ENCODE results near the gene ZNF205. TPM values are rescaled to one million over a fixed set of nuclear protein-coding genes. Genes with fewer than 3 reads are reported as not detected.
A peak's percentile ranks its signal among the peaks of the same experiment; 100 is the strongest.

Gene ZNF205
- polyA plus RNA-seq, 2 donors = 8.4 to 18.0 TPM

GRCh38 chr16:3084491-3084890, 27.9 kb upstream of the ZNF205 start:
- WGBS, 2 donors = 81 to 100% methylated on average over 1 of the region's 1 CpG
- Histone ChIP-seq H3K27ac (ENCODE audit: low read depth in 2 of 2, low read length in 1 of 2) (no peak overlapping the region), H3K9me3 (ENCODE audit: control insufficient read depth in 2 of 2, insufficient read depth in 1 of 2, low read depth in 1 of 2, low read length in 1 of 2) (no peaks in the 10 kb centered on the region), H3K4me1 (ENCODE audit: control insufficient read depth in 2 of 2, insufficient read depth in 2 of 2, low read length in 1 of 2) (peaks cover 0 to 3% of the 10 kb centered on the region in 2 donors), H3K36me3 (ENCODE audit: control insufficient read depth in 2 of 2, insufficient read depth in 2 of 2, low read length in 1 of 2) (no peaks in the 10 kb centered on the region), H3K27me3 (ENCODE audit: control insufficient read depth in 1 of 2, insufficient read depth in 2 of 2, low read length in 2 of 2) (no peaks in the 10 kb centered on the region), H3K4me3 (ENCODE audit: low read depth in 1 of 2, low read length in 2 of 2) (no peak overlapping the region)

GRCh38 chr16:3084969-3085670, 27.3 kb upstream of the ZNF205 start:
- Histone ChIP-seq H3K4me3 (ENCODE audit: low read depth in 1 of 2, low read length in 2 of 2) (no peak overlapping the region), H3K9me3 (ENCODE audit: control insufficient read depth in 2 of 2, insufficient read depth in 1 of 2, low read depth in 1 of 2, low read length in 1 of 2) (no peaks in the 10 kb centered on the region), H3K36me3 (ENCODE audit: control insufficient read depth in 2 of 2, insufficient read depth in 2 of 2, low read length in 1 of 2) (no peaks in the 10 kb centered on the region), H3K27me3 (ENCODE audit: control insufficient read depth in 1 of 2, insufficient read depth in 2 of 2, low read length in 2 of 2) (no peaks in the 10 kb centered on the region), H3K27ac (ENCODE audit: low read depth in 2 of 2, low read length in 1 of 2) (no peak overlapping the region), H3K4me1 (ENCODE audit: control insufficient read depth in 2 of 2, insufficient read depth in 2 of 2, low read length in 1 of 2) (peaks cover 0 to 3% of the 10 kb centered on the region in 2 donors)
- WGBS, 2 donors = 81 to 85% methylated on average over 7 of the region's 7 CpGs

GRCh38 chr16:3085868-3086595, 26.4 kb upstream of the ZNF205 start:
- Histone ChIP-seq H3K4me1 (ENCODE audit: control insufficient read depth in 2 of 2, insufficient read depth in 2 of 2, low read length in 1 of 2) (peaks cover 0 to 3% of the 10 kb centered on the region in 2 donors), H3K27me3 (ENCODE audit: control insufficient read depth in 1 of 2, insufficient read depth in 2 of 2, low read length in 2 of 2) (no peaks in the 10 kb centered on the region), H3K27ac (ENCODE audit: low read depth in 2 of 2, low read length in 1 of 2) (peak overlapping the region in 1 of 2 donors; percentile 44), H3K4me3 (ENCODE audit: low read depth in 1 of 2, low read length in 2 of 2) (no peak overlapping the region), H3K36me3 (ENCODE audit: control insufficient read depth in 2 of 2, insufficient read depth in 2 of 2, low read length in 1 of 2) (no peaks in the 10 kb centered on the region), H3K9me3 (ENCODE audit: control insufficient read depth in 2 of 2, insufficient read depth in 1 of 2, low read depth in 1 of 2, low read length in 1 of 2) (no peaks in the 10 kb centered on the region)
- 85 to 87% methylated on average over 17 of the region's 17 CpGs for WGBS, 2 donors

GRCh38 chr16:3086596-3087242, 25.7 kb upstream of the ZNF205 start:
- peaks cover 0 to 3% of the 10 kb centered on the region in 2 donors for H3K4me1 ChIP-seq (ENCODE audit: control insufficient read depth in 2 of 2, insufficient read depth in 2 of 2, low read length in 1 of 2)
- no peaks in the 10 kb centered on the region for H3K36me3 ChIP-seq (ENCODE audit: control insufficient read depth in 2 of 2, insufficient read depth in 2 of 2, low read length in 1 of 2)
- peak overlapping the region in 1 of 2 donors; percentile 18 for H3K4me3 ChIP-seq (ENCODE audit: low read depth in 1 of 2, low read length in 2 of 2)
- peak overlapping the region; percentile 45 to 60 for H3K27ac ChIP-seq (ENCODE audit: low read depth in 2 of 2, low read length in 1 of 2)
- H3K9me3 ChIP-seq (ENCODE audit: control insufficient read depth in 2 of 2, insufficient read depth in 1 of 2, low read depth in 1 of 2, low read length in 1 of 2) = no peaks in the 10 kb centered on the region
- H3K27me3 ChIP-seq (ENCODE audit: control insufficient read depth in 1 of 2, insufficient read depth in 2 of 2, low read length in 2 of 2) = no peaks in the 10 kb centered on the region
- 69 to 71% methylated on average over 14 of the region's 14 CpGs for WGBS, 2 donors

- H3K4me3 ChIP-seq (ENCODE audit: low read depth in 1 of 2, low read length in 2 of 2) = peak overlapping the region in 1 of 2 donors; percentile 18
Observed at GRCh38 chr16:3087243-3088235, 24.8 kb upstream of the ZNF205 start.

GRCh38 chr16:3088450-3088849, 23.9 kb upstream of the ZNF205 start:
- 68 to 76% methylated on average over 7 of the region's 7 CpGs for WGBS, 2 donors
- Histone ChIP-seq H3K4me1 (ENCODE audit: control insufficient read depth in 2 of 2, insufficient read depth in 2 of 2, low read length in 1 of 2) (peaks cover 0 to 3% of the 10 kb centered on the region in 2 donors), H3K36me3 (ENCODE audit: control insufficient read depth in 2 of 2, insufficient read depth in 2 of 2, low read length in 1 of 2) (no peaks in the 10 kb centered on the region), H3K9me3 (ENCODE audit: control insufficient read depth in 2 of 2, insufficient read depth in 1 of 2, low read depth in 1 of 2, low read length in 1 of 2) (no peaks in the 10 kb centered on the region), H3K27ac (ENCODE audit: low read depth in 2 of 2, low read length in 1 of 2) (no peak overlapping the region), H3K4me3 (ENCODE audit: low read depth in 1 of 2, low read length in 2 of 2) (no peak overlapping the region), H3K27me3 (ENCODE audit: control insufficient read depth in 1 of 2, insufficient read depth in 2 of 2, low read length in 2 of 2) (no peaks in the 10 kb centered on the region)

More at GRCh38 chr16:3087243-3088235, 24.8 kb upstream of the ZNF205 start:
- Histone ChIP-seq H3K27ac (ENCODE audit: low read depth in 2 of 2, low read length in 1 of 2) (peak overlapping the region; percentile 45 to 60), H3K36me3 (ENCODE audit: control insufficient read depth in 2 of 2, insufficient read depth in 2 of 2, low read length in 1 of 2) (no peaks in the 10 kb centered on the region), H3K27me3 (ENCODE audit: control insufficient read depth in 1 of 2, insufficient read depth in 2 of 2, low read length in 2 of 2) (no peaks in the 10 kb centered on the region), H3K4me1 (ENCODE audit: control insufficient read depth in 2 of 2, insufficient read depth in 2 of 2, low read length in 1 of 2) (peaks cover 0 to 3% of the 10 kb centered on the region in 2 donors), H3K9me3 (ENCODE audit: control insufficient read depth in 2 of 2, insufficient read depth in 1 of 2, low read depth in 1 of 2, low read length in 1 of 2) (no peaks in the 10 kb centered on the region)
- WGBS, 2 donors = 61 to 66% methylated on average over 18 of the region's 18 CpGs

DNA sequence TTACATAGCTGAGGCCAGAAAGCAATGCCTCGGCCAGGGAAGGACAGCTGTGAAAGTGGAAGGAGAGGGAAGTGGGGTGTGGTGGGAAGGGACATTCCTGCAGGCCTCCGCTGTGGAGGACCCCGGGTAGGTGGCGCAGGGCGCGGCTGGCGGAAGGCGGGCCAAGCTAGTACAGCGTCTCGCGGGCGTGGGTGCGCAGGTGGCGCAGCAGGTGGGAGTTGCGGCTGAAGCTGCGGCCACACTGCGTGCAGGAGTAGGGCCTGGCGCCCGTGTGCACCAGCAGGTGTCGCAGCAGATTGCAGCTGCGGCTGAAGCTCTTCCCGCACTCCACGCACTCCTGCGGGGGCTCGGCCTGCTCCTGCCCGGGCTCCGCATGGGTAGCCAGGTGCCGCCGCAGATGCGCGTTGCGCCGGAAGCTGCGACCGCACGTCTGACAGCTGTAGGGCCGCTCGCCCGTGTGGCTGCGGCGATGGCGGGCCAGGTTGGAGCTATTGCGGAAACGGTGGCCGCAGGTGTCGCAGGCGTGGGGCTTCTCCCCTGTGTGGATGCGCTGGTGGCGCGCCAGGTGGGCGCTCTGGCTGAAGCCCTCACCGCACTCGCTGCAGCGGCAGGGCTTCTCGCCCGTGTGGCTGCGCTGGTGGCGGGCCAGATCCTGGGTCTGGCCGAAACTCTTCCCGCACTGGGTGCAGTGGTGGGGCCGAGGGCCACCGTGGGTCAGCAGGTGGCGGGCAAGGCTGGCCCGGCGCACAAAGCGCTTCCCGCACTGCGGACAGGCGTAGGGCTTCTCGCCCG, 23.3 kb upstream of the ZNF205 start:
- H3K4me3 ChIP-seq (ENCODE audit: low read depth in 1 of 2, low read length in 2 of 2) = no peak overlapping the region
- no peaks in the 10 kb centered on the region for H3K27me3 ChIP-seq (ENCODE audit: control insufficient read depth in 1 of 2, insufficient read depth in 2 of 2, low read length in 2 of 2)
- no peaks in the 10 kb centered on the region for H3K36me3 ChIP-seq (ENCODE audit: control insufficient read depth in 2 of 2, insufficient read depth in 2 of 2, low read length in 1 of 2)
- H3K9me3 ChIP-seq (ENCODE audit: control insufficient read depth in 2 of 2, insufficient read depth in 1 of 2, low read depth in 1 of 2, low read length in 1 of 2) = no peaks in the 10 kb centered on the region
- WGBS, 2 donors = 95 to 97% methylated on average over 66 to 71 of the region's 71 CpGs
- no peak overlapping the region for H3K27ac ChIP-seq (ENCODE audit: low read depth in 2 of 2, low read length in 1 of 2)
- H3K4me1 ChIP-seq (ENCODE audit: control insufficient read depth in 2 of 2, insufficient read depth in 2 of 2, low read length in 1 of 2) = peaks cover 0 to 3% of the 10 kb centered on the region in 2 donors

DNA sequence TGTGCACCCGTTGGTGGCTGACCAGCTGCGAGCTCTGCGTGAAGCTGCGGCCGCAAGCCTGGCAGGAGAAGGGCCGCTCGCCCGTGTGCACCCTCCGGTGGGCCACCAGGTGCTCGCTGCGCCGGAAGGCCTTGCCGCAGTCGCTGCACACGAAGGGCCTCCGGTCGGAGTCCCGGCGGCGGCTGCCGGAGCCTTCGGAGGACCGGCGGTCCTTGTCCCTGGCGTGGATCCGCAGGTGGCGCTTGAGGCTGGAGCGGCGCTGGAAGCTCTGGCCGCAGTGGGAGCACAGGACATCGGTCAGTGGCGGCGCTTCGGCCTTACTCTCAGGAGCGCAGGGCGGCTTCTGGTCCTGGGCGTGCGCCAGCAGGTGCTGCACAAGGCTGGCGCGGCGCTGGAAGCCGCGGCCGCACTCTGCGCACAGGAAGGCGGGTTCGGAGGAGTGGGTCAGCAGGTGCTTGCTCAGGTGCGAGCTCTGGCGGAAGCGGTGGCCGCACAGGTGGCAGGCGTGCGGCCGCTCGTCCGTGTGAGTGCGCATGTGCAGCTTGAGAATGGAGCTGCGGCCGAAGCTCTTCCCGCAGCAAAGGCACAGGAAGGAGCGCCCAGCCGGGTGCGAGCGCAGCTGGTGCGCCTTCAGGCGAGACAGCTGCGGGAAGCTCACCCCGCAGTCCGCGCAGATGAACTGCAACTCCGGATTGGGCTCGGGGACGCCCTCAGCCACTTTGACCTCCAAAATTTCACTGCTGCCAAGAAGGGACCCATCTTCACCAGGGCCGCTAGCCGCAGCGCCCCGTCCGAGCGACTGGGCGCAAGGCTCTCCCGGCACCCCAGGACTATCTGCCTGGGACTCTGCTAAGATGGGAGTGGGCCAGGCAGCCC, 22.4 kb upstream of the ZNF205 start:
- H3K36me3 ChIP-seq (ENCODE audit: control insufficient read depth in 2 of 2, insufficient read depth in 2 of 2, low read length in 1 of 2) = no peaks in the 10 kb centered on the region
- peaks cover 0 to 3% of the 10 kb centered on the region in 2 donors for H3K4me1 ChIP-seq (ENCODE audit: control insufficient read depth in 2 of 2, insufficient read depth in 2 of 2, low read length in 1 of 2)
- H3K4me3 ChIP-seq (ENCODE audit: low read depth in 1 of 2, low read length in 2 of 2) = no peak overlapping the region
- H3K27ac ChIP-seq (ENCODE audit: low read depth in 2 of 2, low read length in 1 of 2) = no peak overlapping the region
- 96% methylated on average over 81 of the region's 81 CpGs for WGBS, 2 donors
- H3K27me3 ChIP-seq (ENCODE audit: control insufficient read depth in 1 of 2, insufficient read depth in 2 of 2, low read length in 2 of 2) = no peaks in the 10 kb centered on the region
- no peaks in the 10 kb centered on the region for H3K9me3 ChIP-seq (ENCODE audit: control insufficient read depth in 2 of 2, insufficient read depth in 1 of 2, low read depth in 1 of 2, low read length in 1 of 2)

Data from esophagus (tissue), 2 donors.